ENCODE results near the gene AMACR. TPM values are rescaled to one million over a fixed set of nuclear protein-coding genes. Genes with fewer than 3 reads are reported as not detected.
"Not testable (repeated sequence)": the region's sequence is repeated elsewhere in the genome, so short reads cannot be mapped to it uniquely, and the experiment has no call there.

The AMACR gene
- total RNA-seq, 1 experiment from 2014 or later = 48.7 TPM

- no peak for DNase-seq (ENCODE audit: low read depth, low spot score)
- in situ Hi-C loops (cut with HindIII; ENCODE audit: low pct_unique_long_range_greater_than_20kb, low sequenced_read_pairs) = no loop called here
Measured at GRCh38 chr5:34039398-34040157, 31.7 kb upstream of the AMACR start.

- in situ Hi-C loops (cut with HindIII; ENCODE audit: low pct_unique_long_range_greater_than_20kb, low sequenced_read_pairs) = no loop called here
- no peak for DNase-seq (ENCODE audit: low read depth, low spot score)
Measured at GRCh38 chr5:34038838-34039237, 31.0 kb upstream of the AMACR start.

- DNase-seq (ENCODE audit: low read depth, low spot score) = no peak
- in situ Hi-C loops (cut with HindIII; ENCODE audit: low pct_unique_long_range_greater_than_20kb, low sequenced_read_pairs) = no loop called here
Measured at GRCh38 chr5:34038390-34038789, 30.5 kb upstream of the AMACR start.

GRCh38 chr5:34037726-34038125, 29.9 kb upstream of the AMACR start:
- in situ Hi-C loops (cut with HindIII; ENCODE audit: low pct_unique_long_range_greater_than_20kb, low sequenced_read_pairs) = no loop called here
- DNase-seq (ENCODE audit: low read depth, low spot score) = no peak

GRCh38 chr5:34035756-34036155, 27.9 kb upstream of the AMACR start:
- no peak for DNase-seq (ENCODE audit: low read depth, low spot score)
- in situ Hi-C loops (cut with HindIII; ENCODE audit: low pct_unique_long_range_greater_than_20kb, low sequenced_read_pairs) = no loop called here

- in situ Hi-C loops (cut with HindIII; ENCODE audit: low pct_unique_long_range_greater_than_20kb, low sequenced_read_pairs) = no loop called here
- DNase-seq (ENCODE audit: low read depth, low spot score) = no peak
Measured at GRCh38 chr5:34034534-34035327, 26.9 kb upstream of the AMACR start.

- in situ Hi-C loops (cut with HindIII; ENCODE audit: low pct_unique_long_range_greater_than_20kb, low sequenced_read_pairs) = no loop called here
- no peak for DNase-seq (ENCODE audit: low read depth, low spot score)
Measured at GRCh38 chr5:34031966-34032365, 24.1 kb upstream of the AMACR start.

- DNase-seq (ENCODE audit: low read depth, low spot score) = no peak
- in situ Hi-C loops (cut with HindIII; ENCODE audit: low pct_unique_long_range_greater_than_20kb, low sequenced_read_pairs) = no loop called here
Measured at GRCh38 chr5:34031117-34031516, 23.3 kb upstream of the AMACR start.

GRCh38 chr5:34030585-34030984, 22.7 kb upstream of the AMACR start:
- in situ Hi-C loops (cut with HindIII; ENCODE audit: low pct_unique_long_range_greater_than_20kb, low sequenced_read_pairs); DNase-seq (ENCODE audit: low read depth, low spot score): not testable (repeated sequence)

GRCh38 chr5:34030048-34030447, 22.2 kb upstream of the AMACR start:
- in situ Hi-C loops (cut with HindIII; ENCODE audit: low pct_unique_long_range_greater_than_20kb, low sequenced_read_pairs) = no loop called here
- no peak for DNase-seq (ENCODE audit: low read depth, low spot score)

GRCh38 chr5:34028349-34028748, 20.5 kb upstream of the AMACR start:
- in situ Hi-C loops (cut with HindIII; ENCODE audit: low pct_unique_long_range_greater_than_20kb, low sequenced_read_pairs) = no loop called here
- no peak for DNase-seq (ENCODE audit: low read depth, low spot score)

- in situ Hi-C loops (cut with HindIII; ENCODE audit: low pct_unique_long_range_greater_than_20kb, low sequenced_read_pairs) = no loop called here
- DNase-seq (ENCODE audit: low read depth, low spot score) = no peak
Measured at GRCh38 chr5:34026089-34026761, 18.4 kb upstream of the AMACR start.

GRCh38 chr5:34022121-34022705, 14.4 kb upstream of the AMACR start:
- no peak for DNase-seq (ENCODE audit: low read depth, low spot score)
- in situ Hi-C loops (cut with HindIII; ENCODE audit: low pct_unique_long_range_greater_than_20kb, low sequenced_read_pairs) = no loop called here

GRCh38 chr5:34021334-34021733, 13.5 kb upstream of the AMACR start:
- in situ Hi-C loops (cut with HindIII; ENCODE audit: low pct_unique_long_range_greater_than_20kb, low sequenced_read_pairs) = no loop called here
- no peak for DNase-seq (ENCODE audit: low read depth, low spot score)

GRCh38 chr5:34020726-34021125, 12.9 kb upstream of the AMACR start:
- DNase-seq (ENCODE audit: low read depth, low spot score) = no peak
- in situ Hi-C loops (cut with HindIII; ENCODE audit: low pct_unique_long_range_greater_than_20kb, low sequenced_read_pairs) = no loop called here

- DNase-seq (ENCODE audit: low read depth, low spot score) = no peak
- in situ Hi-C loops (cut with HindIII; ENCODE audit: low pct_unique_long_range_greater_than_20kb, low sequenced_read_pairs) = no loop called here
Measured at GRCh38 chr5:34017254-34017653, 9.4 kb upstream of the AMACR start.

- in situ Hi-C loops (cut with HindIII; ENCODE audit: low pct_unique_long_range_greater_than_20kb, low sequenced_read_pairs) = no loop called here
- no peak for DNase-seq (ENCODE audit: low read depth, low spot score)
Measured at GRCh38 chr5:34016750-34017149, 8.9 kb upstream of the AMACR start.

- no peak for DNase-seq (ENCODE audit: low read depth, low spot score)
Measured at GRCh38 chr5:34016222-34016621, 8.4 kb upstream of the AMACR start.

More at GRCh38 chr5:34016222-34016621, 8.4 kb upstream of the AMACR start:
- in situ Hi-C loops (cut with HindIII; ENCODE audit: low pct_unique_long_range_greater_than_20kb, low sequenced_read_pairs) = no loop called here

All from SK-MEL-5 (cell line).